ENCODE data around the gene SESN1.
A peak's percentile ranks its signal among the peaks of the same experiment; 100 is the strongest.
"Not testable (repeated sequence)": the region's sequence is repeated elsewhere in the genome, so short reads cannot be mapped to it uniquely, and the experiment has no call there.

SESN1 gene

DNA sequence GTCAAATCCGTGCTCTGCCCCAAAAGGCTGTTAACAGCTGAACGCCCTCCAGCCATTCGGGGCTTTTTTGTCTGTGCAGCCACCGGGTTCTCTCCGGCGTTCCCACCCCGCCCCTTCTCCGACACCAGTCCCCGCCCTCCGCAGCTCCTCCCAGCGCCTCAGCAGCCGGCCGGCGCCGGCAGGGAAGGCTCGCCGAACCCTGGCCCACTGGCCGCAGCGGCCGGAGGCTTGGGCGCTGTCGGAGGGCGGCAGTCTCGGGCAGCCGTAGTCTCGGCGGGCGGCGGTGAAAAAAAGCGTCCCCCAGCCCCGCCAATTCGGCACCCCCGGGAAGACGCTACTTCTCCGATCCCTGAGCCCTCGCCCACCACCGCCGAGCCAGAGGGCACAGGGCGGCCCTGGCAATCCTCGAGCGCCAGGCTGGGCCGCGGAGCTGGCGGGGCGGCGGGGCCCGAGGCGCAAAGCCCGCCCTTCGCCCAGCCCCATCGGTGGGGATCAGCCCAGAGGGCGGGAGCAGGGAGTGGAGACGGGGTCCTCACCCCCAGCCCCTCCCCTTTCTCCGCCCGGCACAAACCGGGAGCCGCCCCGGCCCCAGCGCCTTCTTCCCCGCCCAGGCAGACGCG, at the start of gene SESN1:
TSS of gene SESN1 (minus strand) at position 431 of the 620 bp plus-strand sequence. CDS start 773 bp downstream, outside the sequence.
- DNase-seq = peak; percentile 76 to 77

DNA sequence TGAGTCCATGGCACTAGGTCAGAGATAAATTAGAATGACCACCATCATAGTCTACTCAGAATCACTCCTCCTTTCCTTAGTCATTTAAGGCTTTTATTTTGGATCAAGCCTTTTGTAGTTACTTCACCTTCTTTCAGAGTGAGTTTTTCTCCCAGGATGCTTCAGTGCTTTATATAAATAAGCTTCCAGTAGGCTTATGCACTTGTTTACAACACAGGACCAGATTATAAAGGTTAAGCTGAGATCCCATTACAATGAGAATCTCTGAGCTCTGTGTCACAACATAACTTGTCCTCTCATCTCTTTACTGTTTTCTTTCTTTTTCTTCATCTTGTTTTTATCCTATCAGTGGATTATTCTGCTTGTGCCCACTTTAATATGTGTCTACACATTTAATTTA, 48.5 kb upstream of the SESN1 start:
- DNase-seq = no peak

DNA sequence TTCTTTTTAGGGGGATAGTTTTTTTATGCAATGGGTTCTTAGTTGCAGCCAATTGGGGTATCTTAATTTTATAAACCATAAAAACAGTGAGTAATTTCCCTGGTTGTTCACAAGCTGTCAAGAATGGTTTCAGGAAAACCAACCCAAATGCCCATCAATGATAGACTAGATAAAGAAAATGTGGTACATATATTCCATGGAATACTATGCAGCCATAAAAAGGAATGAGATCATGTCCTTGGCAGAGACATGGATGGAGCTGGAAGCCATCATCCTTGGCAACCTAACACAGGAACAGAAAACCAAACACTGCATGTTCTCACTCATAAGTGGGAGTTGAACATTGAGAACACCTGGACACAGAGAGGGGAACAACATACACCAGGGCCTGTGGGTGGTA, 47.4 kb upstream of the SESN1 start:
- not testable (repeated sequence) for DNase-seq

DNA sequence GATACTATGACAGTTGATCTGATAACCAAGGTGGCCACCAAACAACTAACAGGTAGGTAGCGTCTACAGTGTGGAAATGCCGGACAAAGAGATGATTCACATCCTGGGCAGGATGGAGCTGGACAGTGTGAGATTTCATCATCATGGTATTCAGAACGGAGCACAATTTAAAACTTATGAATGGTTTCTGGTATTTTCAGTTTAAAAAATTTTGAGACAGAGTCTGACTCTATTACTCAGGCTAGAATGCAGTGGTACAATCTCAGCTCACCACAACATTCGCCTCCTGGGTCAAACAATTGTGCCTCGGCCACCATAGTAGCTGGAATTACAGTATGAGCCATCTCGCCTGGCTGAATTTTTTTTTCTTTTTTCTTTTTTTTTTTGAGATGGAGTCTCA, 44.5 kb upstream of the SESN1 start:
- DNase-seq = no peak

DNA sequence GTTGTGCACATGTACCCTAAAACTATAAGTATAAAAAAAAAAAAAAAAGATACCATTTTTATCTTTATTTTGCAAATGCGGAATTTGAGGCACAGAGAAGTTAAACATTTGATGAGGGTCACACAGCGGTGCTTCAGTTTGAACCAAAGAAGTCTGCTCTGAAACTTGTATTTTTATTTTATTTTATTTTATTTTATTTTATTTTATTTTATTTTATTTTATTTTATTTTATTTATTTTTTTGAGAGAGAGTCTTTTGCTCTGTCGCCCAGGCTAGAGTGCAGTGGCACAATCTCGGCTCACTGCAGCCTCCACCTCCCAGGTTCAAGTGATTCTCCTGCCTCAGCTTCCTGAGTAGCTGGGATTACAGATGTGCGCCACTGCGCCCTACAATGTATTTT, 41.9 kb upstream of the SESN1 start:
- DNase-seq = not testable (repeated sequence)

DNA sequence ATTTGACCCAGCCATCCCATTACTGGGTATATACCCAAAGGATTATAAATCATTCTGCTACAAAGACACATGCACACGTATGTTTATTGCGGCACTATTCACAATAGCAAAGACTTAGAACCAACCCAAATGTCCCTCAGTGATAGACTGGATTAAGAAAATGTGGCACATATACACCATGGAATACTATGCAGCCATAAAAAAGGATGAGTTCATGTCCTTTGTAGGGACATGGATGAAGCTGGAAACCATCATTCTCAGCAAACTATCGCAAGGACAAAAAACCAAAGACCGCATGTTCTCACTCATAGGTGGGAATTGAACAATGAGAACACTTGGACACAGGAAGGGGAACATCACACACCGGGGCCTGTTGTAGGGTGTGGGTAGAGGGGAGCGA, 41.4 kb upstream of the SESN1 start:
- not testable (repeated sequence) for DNase-seq

DNA sequence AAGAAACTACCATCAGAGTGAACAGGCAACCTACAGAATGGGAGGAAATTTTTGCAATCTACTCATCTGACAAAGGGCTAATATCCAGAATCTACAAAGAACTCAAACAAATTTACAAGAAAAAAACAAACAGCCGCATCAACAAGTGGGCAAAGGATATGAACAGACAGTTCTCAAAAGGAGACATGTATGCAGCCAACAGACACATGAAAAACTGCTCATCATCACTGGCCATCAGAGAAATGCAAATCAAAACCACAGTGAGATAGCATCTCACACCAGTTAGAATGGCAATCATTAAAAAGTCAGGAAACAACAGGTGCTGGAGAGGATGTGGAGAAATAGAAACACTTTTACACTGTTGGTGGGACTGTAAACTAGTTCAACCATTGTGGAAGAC, 41.0 kb upstream of the SESN1 start:
- not testable (repeated sequence) for DNase-seq

DNA sequence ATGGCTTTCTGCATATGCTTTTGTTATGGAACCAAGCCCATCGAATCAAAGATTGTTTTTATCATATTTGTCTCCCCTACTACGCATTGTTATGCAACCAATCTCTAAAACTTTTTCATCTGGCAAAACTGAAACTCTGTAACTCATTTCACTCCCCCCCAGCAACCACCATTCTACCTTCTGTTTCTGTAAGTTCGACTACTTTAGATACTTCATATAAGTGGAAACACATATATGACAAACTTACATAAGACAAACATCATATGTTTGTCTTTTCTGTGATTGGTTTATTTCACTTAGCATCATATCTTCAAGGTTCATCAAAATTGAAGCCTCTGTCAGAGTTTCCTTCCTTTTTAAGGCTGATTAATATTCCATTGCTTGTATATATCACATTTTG, 35.4 kb upstream of the SESN1 start:
- no peak for DNase-seq

DNA sequence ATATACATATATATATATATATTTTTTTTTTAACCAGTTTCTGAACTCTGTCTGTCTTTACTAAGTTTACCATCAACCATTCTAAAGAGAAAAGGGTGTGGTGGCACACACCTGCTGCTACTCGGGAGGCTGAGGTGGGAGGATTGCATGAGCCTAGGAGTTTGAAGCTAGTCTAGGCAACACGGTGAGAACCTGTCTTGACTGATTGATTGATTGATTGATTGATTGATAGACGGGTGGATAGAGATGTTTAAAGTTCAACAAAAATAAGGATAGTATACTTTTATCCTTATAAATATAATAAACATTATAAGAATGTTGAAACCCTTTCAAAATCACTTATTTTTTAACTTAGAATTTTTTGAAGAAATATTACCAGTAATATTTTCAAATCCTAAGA, 30.9 kb upstream of the SESN1 start:
- DNase-seq = no peak

DNA sequence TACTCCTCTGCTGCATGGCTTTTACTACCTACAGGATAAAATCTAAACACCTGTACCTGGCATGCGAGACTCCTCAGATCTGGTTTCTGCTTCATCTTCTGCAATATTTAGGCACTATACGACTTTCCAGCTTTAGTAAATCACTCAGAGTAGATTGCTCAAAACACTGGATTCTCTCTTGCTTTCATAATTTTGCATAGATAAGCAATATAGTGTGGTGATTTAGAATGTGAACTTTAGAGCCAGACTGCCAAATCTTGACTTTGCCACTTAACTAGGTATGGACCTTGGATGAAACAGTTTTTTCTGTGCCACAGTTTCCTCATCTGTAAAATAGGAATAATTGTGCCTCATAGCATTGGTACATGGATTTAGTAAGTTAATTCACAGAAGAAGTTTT, 29.6 kb upstream of the SESN1 start:
- DNase-seq = no peak

DNA sequence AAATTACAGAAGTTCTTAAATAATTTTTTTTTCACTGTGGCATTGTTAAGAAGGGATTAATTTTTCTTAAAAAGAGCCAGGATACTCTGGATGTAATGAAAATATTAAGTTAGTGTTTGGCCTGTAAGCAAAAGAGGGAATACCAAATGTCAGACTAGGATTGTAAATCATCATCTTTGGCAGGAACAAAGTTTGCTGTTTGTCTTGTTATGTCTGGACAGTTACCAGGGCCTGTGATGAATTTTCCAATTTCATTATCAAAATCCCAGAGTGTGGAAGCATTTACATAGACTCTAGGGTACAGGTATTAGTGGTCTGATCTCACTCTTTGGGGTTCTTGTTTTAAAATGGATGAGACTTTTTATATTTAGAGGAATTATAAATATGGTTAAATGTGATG, 26.8 kb upstream of the SESN1 start:
- no peak for DNase-seq

DNA sequence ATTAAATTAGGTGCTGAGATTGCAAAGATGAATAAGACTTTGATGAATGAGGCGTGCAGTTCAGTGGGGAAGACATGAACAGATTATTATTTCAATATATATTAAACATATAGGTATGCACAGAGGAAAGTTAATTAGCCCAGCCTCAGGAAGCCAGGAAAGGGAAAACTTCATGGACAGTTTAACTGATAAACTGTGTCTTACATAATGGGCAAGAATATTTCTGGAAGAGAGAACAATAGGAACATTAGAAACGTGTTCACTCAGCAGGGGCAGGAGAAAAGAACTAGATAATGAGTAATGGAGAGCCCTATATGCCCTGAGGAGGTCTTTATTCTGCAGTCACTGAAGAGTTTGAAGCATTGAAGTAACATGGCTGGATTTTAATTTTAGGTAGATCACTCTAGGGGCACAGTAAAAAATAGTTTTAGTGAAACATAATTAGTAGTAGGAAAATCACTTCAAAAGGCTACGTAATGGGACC, 24.3 kb upstream of the SESN1 start:
- no peak for DNase-seq

DNA sequence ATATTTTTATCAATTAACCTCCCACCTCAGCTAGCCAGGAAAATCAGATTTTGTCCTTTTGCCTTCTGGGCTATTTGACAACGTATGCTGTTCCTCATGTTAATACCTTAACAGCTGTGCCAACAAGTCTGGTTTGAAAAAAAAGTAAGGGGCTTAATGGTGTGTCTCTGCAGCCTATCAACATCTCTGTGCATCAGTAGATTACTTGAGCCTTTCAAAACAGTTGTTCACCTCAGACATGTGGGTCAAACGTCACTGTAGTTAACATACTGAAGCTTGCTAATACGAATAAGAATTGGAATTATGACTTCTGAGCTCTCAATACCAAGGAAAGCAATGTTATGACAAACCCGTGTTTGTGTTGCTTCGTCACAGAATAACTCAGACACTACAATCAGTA, 23.7 kb upstream of the SESN1 start:
- no peak for DNase-seq

DNA sequence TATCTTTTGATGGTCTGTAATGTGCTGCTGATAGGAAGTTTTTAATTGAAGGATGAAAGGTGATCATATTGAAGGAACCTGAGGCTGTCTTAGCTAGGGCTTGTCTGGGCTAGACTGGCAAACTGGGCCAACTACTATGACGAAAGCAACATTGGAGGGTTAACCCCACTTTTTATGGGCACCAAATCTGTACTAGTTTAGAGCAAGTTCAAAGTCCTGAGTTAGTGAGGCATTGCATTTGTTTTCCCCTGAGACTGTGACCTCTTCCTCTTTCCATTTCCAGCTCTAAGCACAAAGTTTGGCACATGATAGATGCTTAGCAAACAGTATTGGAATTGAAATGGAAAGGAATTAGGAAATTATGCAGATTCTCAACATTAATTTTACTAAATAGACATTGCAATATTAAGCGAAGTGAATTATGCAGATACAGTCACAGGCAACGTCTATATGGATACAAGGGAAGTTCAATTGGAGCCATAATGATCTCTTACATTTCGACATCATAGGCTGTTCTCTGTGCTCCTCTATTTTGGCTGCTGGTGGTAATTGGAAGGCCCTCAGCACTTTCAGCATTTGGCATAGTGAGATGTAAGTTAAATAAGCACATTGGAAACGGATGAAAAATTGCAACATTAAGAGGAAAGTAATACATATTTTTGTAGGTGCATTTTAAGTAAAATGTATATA, 22.8 kb upstream of the SESN1 start:
- DNase-seq = no peak

DNA sequence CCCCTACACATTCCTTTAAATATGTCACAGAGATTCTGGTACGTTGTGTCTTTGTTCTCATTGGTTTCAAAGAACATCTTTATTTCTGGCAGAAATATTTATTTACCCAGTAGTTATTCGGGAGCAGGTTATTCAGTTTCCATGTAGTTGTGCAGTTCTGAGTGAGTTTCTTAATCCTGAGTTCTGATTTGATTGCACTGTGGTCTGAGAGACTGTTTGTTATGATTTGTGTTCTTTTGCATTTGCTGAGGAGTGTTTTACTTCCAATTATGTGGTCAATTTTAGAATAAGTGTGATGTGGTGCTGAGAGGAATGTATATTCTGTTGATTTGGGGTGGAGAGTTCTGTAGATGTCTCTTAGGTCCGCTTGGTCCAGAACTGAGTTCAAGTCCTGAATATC, 18.0 kb upstream of the SESN1 start:
- not testable (repeated sequence) for DNase-seq

DNA sequence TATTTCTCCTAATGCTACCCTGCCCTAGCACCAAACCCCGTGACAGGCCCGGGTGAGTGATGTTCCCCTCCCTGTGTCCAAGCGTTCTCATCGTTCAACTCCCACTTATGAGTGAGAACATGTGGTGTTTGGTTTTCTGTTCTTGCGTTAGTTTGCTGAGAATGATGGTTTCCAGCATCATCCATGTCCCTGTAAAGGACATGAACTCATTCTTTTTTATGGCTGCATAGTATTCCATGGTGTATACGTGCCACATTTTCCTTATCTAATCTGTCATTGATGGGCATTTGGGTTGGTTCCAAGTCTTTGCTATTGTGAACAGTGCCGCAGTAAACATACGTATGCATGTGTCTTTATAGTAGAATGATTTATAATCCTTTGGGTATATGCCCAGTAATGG, 15.0 kb upstream of the SESN1 start:
- not testable (repeated sequence) for DNase-seq

DNA sequence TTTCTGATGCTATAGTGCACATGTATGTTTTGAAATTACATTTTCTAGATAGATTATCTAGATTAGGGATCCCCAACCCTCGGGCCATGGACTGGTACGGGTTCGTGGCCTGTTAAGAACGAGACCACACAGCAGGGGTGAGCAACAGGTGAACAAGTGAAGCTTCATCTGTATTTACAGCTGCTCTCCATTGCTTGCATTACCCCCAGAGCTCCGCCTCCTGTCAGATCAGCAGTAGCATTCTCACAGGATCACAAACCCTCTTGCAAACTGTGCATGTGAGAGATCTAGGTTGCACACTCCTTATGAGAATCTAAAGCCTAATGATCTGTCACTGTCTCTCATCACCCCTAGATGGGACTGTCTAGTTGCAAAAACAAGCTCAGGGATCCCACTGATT, 11.0 kb upstream of the SESN1 start:
- DNase-seq = no peak

DNA sequence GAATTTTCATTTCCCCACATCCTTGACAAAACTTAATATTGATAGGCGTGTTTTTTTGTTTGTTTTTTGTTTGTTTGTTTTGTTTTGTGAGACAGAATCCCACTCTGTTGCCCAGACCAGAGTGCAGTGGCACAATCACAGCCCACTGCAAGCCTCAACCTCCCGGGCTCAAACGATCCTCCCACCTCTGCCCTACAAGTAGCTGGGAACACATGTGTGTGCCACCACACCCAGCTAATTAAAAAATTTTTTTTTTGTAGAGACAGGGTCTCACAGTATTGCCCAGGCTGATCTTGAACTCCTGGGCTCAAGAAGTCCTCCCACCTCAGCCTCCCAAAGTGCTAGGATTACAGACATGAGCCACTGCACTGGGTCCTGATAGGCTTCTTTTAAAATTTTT, 9.9 kb upstream of the SESN1 start:
- no peak for DNase-seq

DNA sequence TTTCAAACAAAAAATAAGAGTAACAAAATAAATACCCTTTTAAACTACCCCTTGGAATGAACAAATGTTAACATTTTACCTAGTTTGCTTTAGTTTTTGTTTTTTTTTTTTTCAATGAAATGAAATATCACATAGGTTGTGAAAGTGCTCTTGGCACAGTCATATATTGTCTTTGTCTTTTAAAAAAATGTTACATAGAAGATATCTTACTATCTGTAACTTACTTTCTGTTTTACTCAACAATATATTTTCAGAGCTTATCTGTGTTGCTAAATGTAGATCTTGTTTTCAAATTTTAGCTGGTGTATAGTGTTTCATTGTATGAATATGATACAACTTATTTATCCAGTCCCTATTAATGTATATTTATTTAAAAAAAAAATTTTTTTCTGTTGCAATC, 9.3 kb upstream of the SESN1 start:
- DNase-seq = no peak

DNA sequence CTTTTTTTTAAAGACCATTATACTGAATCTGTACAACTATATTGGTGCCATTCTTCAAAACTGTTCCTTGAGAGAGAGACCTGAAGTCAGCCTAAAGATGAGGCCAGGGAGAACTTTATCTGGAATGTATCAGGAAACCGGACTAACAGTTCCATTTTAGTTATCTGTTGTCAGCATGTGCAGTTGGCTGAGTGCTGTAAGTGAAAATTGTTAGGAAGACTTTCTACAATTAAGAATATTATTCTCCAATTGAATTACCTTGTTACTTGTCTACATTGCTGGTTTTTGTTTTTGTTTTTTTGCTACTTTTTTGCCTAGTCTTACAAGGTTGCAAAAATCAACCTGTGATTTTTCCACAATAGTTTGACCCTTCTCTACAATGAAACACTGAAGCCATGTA, 8.1 kb upstream of the SESN1 start:
- DNase-seq = no peak

DNA sequence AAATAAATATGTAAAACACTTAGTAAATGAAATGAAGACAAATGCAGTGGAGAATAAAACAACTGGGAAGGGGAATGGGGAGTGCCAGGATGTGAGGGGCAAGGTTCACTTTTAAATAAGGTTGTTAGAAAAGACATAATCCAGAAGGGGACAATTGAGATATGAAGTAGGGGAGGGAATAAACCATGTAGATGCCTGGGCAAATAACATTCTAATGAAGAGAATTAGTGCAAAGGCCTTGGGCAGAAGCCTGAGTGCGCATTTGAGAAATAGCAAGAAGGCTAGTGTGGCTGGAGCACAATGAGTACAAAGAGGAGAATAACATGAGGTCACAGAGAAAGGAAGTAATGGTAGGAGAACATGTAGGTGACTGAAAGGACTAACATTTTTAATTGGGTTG, 3.0 kb upstream of the SESN1 start:
- no peak for DNase-seq

DNA sequence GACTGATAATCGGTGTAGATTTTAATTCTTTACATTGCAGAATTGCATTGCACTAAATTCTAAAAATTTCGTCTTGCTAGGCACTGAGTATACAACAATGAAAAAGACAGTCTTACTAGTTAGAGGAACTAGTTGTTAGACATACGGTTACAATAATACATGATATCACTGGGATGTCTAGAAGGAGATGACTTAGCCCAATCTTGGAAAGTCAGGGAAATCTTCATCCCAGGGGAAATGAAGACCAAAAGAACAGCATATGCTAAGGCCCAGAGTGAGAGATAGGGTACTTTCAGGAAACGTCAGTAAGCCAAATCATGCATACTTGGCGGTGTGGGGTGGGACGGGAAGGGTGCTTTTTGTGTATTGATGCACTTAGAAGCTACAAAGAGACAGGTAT, 1.6 kb upstream of the SESN1 start:
- no peak for DNase-seq

DNA sequence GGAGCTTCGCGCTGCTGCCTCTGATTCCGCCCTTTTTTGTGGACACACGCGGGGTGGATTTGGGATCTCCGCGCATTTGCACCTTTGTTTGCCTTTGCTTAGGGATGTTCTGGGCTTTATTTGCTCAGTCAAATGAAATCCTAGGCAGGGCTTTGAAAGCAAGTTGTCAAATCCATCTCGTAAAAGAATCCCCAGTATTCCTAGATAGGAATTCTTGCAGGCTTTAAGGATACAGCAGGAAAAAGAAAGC, 1.1 kb upstream of the SESN1 start:
- DNase-seq = no peak

DNA sequence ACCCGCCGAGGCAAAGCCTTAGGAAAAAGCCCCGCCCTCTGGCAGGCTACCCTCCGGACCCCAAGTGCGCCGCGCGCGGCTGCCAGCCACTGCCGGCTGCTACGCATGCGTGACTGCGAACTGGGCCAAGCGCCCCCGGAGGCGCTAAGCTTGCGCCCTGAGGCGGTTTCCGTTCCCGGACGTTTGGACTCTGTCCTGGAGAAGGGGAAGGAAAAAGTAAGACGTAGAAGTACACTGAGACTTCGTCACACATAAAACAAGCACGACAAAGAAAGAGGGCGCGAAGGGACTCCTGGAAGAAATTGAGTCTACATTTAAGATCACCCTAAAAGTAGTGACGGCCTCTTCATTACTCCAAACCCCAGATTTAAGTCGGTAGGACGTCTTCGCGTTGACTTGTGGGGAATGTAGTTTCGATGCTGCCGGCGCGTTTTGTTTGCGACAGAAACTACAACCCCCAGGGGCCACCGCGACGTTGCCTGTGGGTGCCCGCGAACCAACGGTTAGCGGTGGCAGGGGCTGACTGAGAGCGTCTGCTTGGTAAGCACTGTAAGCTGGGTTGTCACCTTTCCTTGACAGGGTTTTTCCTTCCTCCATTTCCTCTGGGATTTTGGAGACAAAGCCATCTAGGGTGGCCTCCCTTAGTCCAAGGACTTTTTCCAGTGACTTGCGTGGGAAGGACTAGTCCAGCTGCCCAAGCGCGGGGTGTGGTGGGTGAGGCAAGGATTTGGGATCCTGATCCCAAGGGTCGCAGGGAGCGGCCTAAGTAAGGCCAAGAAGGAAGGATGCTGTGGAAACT, 589 bp upstream of the SESN1 start, which contains the start of gene CEP57L1:
TSS of gene CEP57L1 (plus strand) at position 472 of the 799 bp plus-strand sequence. CDS start 49,715 bp downstream, outside the sequence.
- DNase-seq = peak; percentile 93
